NCI-H226 (cell line): ENCODE measurements around the gene ITM2B.
A peak's percentile ranks its signal among the peaks of the same experiment; 100 is the strongest.

Experiments
- DNase-seq: peaks from one replicate; pipeline ENCODE4 v3.0.0-alpha.2; 2015

ITM2B gene

DNA sequence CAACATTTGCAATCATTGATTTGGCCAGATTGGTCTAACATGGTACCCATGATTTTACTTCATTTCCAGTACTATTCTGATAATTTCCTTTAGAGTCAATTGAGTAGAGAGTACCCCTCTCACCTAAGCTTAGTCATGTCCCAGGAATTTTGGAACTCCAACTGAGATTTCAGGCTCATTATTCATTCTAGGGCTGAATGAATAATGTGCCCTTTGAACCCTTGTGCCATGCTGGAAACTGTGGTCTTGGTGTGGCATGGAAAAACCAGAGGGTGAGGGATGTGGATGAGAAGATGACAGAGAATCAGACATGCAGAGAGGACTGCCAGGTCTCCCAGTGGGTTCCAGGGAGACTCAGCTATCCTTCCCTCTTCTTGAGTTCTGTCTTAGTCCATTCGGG, 30.2 kb downstream of the ITM2B start:
- peak; percentile 14 for DNase-seq

DNA sequence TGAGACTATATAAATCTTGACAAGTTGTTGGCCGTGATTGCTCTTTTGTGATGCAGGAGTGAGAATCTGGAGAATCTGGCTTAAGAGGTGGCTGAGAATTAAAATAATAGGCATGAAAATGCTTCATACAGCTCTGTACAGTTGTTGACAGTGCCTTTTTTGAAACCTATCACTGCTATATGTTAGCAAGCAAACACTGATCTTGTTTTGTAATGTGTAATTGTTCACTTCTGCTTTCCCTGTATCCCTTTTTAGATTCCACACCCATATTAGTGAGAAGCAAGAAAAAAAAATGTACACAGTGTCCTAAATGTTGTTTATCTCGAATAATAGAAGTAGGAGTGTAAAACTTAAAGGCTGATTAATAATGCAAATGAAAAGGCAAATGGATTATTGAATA, 31.1 kb downstream of the ITM2B start:
- DNase-seq, result no peak

DNA sequence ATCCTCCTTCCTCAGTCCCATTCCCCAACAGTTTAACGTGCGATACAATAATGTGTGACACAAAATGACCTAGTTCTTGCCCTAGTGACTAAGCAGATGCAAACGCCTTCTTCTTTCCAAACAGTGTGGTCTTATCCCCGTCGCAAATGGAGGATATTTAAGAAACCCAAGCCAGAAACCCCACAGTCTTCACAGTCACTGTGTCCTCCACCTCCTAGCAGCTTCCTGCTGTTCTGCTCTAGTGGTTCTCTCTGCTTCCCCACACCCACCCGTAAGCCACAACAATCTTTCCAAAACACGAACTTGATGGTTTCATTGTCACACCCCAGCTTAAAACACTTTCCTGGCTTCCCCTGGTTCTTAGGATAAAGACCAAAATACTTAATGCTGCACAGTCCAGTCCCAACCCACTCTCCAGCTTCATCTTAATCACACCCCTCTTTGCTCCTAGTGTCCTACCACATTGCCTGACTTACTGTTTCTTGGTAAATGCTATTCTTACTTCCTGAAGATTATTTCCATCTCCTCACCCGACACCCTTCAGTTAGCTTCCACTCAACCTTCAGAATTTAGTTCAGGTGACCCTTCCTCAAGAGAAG, 32.3 kb downstream of the ITM2B start:
- no peak for DNase-seq

DNA sequence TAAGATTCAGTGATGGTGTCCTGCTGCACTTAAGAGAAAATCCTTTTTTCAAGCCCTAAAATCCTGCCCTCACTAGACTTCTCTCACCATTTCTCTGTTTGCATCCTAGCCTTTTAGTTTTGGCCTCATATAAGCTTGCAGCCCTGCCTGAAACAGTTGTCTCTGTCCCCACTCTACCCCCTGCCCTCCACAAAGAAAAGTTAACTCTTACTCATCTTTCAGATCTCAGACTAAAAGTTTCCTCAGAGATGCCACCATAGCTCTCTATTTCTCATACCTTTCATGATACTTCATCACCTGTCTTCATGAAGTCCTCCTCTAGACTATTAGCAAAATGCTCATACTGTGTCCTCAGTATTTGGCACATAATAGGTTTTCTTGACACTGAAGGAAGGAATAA, 33.1 kb downstream of the ITM2B start:
- no peak for DNase-seq

DNA sequence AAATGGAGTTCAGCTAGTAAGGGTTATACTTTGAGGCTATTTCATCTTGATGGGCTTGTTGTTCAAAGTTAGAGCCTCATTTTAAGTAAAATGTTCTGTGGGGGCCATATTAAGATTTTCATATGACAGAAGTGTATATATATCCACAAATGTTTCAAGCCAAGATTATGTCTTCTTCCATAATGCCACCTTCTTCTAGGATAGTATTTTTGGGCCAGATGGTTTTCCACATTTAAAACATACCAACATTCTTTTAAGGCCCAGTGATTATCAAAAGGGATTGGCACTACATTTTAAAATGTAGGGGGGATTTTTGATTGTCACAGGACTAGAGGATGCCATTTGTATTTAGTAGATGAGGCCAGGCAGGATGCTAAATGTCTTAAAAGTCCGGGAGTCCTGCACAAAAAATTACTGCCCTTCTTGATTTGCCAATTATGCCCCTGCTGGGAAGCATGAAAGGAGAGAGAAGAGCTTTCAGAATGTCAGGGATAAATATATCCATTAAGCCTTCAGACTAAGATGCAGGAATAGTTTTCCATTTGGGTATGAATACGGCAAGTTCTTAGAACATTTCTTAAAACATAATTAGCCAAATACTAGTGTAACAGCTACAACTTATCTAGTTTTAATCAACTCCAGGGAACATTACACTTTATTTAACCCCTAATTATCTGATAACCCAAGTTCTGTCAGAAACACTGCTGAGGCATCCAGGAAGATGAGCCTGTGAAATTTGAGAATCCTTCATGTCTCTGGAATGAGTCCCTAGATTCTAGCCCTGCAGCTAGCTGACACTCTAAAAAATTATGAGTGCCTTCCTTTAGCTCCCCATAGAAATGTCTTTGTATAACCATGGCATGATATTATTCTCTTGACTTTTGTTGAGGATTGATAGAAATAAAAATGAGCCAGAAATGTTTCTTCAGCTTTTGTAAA, 34.0 kb downstream of the ITM2B start:
- DNase-seq, result no peak

DNA sequence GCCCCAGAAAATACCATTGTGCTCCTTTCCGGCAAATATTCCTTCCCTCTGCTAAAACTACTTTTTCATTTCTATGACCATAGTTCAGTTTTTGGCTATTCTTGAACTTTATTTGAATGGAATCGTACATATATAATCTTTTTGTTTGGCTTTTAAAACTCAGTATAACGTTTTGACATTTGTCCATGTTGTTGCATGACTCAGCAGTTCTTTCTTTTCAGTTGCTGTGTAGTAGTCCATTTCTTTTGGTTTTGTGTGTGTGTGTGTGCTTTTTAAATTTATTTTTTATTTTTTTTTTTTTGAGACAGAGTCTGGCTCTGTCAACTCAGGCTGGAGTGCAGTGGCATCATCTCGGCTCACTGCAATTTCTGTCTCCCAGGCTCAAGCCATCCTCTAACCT, 35.0 kb downstream of the ITM2B start:
- DNase-seq, result no peak

DNA sequence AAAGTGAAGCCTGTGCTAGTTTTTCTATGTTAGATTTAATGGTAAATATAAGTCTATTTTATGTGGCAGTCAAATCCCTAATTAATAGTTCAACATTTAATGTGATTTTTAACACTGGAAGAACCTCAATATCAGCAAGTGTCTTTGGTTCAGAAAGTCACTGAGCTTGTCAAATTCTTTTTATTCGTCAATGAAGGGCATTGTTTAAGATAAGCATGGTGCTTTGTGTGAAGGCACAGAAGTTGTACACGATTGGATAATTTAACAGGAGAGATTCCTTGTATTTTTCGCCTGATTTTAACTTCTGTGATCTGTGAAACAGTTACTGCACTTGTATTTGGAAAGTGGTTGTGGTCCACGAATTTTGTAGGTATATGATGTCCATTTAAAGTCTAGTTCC, 40.3 kb downstream of the ITM2B start:
- DNase-seq, result no peak

DNA sequence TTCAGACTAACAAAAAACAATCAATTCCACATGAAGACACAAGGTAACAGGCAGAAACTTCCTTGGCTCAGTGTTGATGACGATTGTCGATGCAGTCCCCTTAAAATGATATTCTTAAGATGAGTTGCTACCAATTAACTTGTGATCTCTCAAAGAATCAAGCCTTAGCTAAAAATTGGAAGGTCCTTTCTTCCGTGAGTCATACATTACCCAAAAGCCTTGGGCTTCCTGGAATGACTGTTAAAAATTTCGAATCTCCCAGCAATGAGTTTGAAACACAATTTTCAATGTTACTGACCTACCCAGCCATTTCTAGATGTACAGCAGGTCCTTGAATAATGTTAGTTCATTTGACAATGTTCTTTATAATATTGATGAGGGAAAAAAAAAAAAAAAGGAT, 42.5 kb downstream of the ITM2B start:
- DNase-seq, result no peak

DNA sequence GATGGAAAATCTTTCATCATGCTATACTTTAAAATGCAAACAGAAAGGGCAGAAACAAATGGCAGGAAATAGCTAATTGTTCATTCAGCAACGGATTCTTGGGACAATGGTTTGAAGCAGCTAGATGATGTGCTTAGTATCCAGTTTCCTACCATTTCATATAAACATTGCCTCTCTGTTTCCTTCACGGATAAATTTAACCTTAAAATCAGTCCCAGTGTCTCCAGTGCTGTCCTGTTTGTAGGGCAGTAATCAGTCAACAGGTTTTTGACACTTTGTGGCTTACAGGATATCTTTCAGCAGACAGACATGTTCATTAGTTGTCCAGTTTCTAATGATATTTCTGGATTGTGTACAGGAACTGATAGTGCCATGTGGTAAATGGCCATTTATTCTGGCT, 45.8 kb downstream of the ITM2B start:
- DNase-seq, result no peak

DNA sequence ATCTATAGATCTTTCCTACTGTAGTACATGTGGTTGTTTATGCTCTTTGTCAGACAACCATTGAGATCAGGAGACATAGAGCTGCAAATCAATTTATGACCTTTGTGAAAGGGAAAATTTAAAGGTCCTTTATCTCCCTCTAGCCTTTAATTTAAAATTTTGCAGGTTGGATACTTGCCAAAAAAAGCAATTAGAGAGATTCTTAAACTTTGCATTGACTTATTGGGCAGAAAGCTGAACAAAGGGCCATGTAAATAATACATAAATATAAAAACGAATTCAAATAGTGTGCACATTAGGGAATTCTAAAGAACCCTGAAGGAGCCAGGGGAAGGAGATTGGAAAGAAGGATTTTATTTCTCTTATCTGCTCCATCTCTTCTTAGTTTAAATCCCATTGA, 48.5 kb downstream of the ITM2B start:
- no peak for DNase-seq

DNA sequence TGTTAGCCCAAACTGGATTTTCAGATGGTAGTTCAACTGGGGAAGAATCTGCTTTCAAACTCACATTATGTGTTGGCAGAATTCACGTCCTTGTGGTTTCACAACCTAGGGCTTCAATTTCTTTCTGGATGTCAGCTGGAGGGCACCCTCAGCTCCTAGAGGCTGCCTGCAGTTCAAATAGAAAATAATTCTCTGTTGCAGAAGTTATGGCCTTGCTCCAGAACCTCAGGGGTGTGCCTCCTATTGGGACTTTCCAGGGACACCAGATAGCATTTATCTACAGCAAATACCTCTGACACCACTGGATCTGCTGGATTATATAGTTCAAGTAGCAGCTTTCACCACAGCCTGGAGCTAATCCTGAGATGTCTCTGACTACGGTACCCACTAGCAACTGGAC, 58.7 kb downstream of the ITM2B start:
- no peak for DNase-seq

DNA sequence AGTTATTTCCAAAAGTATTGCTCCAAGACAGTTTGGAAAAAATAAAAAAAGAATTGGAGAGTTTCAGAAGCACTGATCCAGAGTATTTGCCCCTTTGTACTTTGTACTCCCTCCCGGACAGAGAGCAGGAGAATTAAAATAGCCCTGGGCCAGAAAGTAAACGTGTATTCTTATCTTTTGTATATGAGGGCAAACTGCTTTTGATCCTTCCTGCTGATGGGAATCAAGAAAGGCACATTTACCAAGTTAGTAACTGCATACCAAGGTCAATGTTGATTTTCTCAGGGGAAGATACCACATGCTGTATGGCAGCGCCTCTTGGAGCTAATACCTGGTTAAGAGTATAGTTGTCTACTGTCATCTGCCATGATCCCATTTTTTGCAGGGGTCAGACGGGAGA, 59.6 kb downstream of the ITM2B start:
- DNase-seq, result no peak

DNA sequence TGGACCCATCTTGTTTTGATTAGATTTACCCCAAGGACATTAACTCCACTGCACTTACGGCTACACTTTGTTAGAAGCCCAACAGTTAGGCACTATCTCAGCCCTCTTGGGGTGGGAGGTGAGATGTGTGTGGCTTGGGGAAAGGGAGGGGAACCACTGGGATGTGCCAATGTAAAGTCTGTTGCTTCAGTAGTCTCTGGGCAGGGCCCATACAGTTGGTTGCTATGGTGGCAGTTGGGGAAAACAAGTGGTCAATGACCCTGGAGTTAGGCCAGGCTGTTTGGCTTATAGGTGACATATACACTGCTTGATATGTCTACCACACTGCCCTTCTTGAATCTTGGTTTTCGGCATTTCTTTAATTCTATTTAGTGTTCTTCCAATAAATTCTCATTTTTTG, 61.6 kb downstream of the ITM2B start:
- DNase-seq, result no peak

DNA sequence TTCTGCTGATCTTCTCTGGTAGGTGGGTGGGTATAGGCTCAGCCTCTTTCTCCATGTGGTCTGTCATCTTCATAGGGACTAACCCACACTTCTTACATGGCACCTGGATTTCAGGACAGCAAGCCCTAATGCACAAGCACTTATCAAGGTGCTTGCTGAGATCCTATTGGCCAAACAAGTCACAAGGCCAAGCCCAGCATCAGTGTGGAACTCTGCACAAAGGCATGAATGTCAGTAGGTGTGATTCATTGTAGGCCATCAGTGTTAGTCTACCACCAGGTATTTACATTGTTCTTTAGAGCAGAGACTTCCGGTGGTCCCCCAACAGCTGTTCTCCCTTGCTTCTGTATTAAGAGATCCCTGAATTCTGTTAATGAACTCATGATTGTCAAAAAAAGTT, 62.3 kb downstream of the ITM2B start:
- DNase-seq, result no peak

DNA sequence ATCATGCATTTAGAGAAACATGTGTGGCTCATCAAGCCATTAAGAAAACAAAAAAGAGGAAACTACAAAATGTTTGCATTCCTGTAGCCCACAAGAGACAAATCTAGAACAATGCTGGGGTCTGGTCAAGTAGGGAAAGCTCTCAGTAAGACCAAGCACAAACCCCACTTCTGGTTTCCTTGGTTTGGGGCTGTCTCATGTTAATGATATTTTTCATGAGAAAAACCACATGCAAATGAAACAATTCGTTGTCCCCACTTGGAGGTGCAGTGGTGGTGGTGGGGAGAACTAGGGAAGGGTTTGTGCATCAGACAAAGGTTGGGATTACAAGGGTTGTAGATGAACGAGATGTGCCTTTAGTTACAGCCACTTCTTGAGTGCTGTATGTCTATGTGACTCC, 63.5 kb downstream of the ITM2B start:
- DNase-seq, result no peak

DNA sequence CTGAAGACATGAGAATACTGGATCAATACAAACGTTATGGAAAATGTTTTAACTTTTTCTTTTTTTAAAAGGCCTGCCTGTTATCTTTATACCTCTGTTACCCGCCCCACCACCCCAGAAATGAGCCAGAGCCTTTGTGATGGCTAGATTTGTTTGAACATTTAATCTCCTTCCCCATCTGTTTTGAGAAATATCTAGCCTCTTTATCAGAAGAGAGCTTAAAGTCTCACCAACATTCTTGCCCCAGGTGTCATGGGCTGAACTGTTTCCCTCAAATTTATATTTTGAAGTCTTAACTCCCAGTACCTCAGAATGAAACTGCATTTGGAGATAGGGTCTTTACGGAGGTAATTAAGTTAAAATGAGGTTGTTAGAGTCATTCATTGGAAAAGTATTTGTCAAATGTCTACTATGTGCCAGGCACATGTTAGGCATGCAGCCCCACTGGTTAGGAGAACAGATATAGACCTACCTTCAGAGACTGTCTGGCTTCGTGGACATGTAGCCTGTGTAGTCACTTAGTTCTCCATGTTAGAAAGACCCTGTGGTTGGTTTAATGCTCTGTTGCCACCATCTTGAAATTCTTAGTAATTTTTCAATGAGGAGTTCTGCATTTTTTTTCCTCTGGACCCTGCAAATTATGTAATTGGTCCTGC, 64.3 kb downstream of the ITM2B start:
- DNase-seq, result no peak

DNA sequence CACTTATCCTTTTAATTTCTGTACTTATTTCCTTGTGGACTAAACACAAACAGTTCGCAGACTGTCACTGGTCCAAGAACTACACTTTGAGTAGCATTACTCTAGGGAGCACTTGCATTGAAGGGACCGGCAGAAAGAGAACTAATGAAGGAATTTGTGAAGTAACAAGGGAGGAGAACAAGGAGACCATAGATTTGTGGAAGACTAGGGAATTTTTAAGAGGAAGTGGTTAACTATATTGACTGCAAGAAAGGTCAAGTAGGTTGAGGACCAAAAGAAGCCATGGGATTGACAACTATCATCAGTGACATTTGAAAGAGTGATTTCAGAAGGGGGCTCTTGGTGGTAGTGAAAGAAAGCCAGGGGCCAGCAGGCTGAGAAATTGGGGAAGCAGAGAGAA, 66.6 kb downstream of the ITM2B start:
- no peak for DNase-seq

DNA sequence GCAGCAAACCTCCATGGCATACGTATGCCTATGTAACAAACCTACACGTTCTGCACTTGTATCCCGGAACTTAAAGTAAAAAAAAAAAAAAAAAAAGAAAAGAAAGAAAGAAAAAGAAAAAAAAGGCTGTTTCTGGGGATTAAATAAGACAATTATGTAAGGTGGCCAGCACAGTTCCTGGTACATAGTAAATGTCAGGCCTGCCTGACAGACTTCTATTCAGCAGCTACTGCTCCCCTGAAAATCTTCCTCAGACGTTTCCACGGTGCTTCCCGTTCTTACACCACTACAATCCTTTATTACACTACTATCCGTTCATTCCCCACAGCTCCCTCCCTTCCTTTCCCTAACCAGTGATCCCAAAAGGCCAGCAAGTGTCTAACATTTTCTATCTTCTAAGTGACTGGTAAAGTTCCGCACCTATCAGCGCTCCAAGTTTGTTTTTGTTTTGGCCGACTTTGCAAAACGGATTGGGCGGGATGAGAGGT, 69.9 kb downstream of the ITM2B start:
- peak; percentile 11 for DNase-seq

DNA sequence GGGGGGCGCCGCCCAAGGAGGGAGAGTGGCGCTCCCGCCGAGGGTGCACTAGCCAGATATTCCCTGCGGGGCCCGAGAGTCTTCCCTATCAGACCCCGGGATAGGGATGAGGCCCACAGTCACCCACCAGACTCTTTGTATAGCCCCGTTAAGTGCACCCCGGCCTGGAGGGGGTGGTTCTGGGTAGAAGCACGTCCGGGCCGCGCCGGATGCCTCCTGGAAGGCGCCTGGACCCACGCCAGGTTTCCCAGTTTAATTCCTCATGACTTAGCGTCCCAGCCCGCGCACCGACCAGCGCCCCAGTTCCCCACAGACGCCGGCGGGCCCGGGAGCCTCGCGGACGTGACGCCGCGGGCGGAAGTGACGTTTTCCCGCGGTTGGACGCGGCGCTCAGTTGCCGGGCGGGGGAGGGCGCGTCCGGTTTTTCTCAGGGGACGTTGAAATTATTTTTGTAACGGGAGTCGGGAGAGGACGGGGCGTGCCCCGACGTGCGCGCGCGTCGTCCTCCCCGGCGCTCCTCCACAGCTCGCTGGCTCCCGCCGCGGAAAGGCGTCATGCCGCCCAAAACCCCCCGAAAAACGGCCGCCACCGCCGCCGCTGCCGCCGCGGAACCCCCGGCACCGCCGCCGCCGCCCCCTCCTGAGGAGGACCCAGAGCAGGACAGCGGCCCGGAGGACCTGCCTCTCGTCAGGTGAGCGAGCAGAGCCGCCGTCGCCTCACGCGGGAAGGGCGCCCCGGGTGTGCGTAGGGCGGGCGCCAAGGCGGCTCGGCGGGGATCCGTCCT, 70.5 kb downstream of the ITM2B start, which contains the start of gene RB1:
Gene RB1, plus strand, starts transcription at position 393 of the 784 bp plus-strand sequence. Its CDS starts 162 bp downstream, at position 555.
- peak; percentile 90 for DNase-seq

DNA sequence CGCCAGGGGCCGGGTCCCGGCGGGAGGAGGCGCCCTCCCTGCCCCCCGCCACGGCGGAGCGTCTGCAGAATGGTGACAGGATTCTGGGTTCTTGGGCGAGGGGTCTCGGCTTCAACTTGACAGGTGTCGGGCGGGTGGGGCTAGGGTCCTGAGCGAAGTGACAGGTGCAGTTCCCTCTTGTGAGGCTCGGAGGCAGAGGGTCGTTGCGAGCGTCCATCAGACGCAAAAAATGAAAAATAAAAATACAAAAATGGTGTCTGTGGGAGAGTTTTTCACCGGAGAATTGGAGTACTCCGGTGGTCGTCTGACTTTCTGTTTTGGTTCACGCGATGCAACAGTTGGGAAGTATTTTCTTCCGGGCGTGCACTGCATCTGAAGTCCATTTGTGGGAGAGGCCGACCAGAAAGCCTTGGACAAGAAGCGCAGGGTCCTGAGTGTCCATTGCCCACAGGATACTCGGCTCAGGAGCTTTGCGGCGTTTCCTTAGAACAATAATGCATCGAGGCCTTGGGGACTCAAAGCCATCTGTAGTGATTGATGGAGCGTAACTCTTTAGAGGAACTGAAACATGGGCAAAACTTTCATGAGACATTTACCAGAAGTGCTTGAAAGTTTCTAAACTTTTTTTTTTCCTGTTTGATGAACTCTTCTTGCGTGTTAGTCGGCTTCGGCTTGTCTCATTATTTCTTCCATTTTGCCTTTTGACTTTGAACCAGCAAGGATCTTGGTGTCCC, 71.3 kb downstream of the ITM2B start:
- peak; percentile 9 for DNase-seq

DNA sequence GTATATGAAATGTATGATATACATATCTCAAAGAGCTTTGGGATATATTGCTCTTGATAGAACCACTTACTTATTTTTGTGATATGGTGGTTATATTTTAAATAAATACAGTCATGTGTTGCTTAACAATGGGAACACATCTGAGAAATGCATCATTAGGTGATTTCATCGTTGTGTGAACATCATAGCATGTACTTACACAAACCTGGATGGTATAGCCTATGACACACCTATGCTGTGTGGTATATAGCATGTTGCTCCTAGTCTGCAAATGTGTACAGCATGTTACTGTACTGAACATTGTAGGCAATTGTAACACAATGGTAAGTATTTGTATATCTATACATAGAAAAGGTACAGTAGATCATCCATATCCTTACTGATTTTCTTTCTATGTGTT, 78.2 kb downstream of the ITM2B start:
- no peak for DNase-seq

DNA sequence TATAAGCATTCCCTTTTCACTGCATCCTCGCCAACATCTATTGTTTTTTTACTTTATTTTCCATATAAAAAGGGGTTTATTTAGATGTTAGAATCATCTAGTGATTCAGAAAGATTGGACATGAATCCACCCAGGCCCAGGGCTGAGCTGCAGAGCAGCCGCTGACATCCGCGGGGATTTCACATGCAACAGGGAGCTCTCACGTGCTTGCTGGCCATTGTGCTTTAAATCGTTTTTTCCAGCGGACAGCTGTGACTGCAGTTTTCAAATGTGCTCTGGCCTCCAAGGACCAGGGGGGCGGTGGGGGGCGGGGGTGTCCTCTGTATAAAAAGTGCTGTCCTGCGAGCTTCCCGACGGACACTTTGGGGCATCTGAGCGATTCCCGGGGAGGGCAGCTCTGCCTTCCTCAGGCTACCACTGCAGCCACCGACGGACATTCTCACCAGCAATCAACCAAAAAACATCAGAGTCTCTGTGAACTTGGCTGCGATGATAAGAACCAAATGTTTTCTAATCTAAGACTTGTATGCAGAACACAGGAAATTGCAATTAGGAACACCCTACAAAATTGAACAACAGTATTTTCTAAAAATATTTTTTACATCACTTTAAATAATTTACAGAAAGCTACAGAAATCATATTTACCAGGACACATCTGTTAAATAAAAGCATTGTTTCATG, 83.1 kb downstream of the ITM2B start:
- no peak for DNase-seq
